B cell (primary cell): Measurements from ENCODE around the gene ATP9B. TPM values are rescaled to one million over a fixed set of nuclear protein-coding genes. Genes with fewer than 3 reads are reported as not detected.

Experiments
- ATAC-seq: fragments of 200-7000 bp; cut with Tn5 transposase; one replicate; pipeline ENCODE4 v1.10.0; 2021; ENCODE audit warnings: low read depth, mild to moderate bottlenecking, moderate number of reproducible peaks, moderate library complexity
- CTCF ChIA-PET: fragments of 350-600 bp; sonication (Branson Sonifier 250); formaldehyde crosslinking; loops from one replicate; lab custom pipeline; 2021; ENCODE audit warnings: antibody characterized with exemption, inconsistent platforms; lab: Charles Lee
- POLR2A ChIA-PET: fragments of 350-600 bp; sonication (Branson Sonifier 250); formaldehyde crosslinking; loops from one replicate; lab custom pipeline; 2021; ENCODE audit warnings: antibody characterized with exemption; lab: Charles Lee
- DNase-seq: peaks from one replicate; pipeline ENCODE4 v3.0.0; 2013
- H2AFZ ChIP-seq: 2 replicates; pipeline ENCODE4 v1.6.1; 2012; ENCODE audit warnings: mild to moderate bottlenecking, low read depth, low read length; ENCODE audit not compliant: insufficient read depth, poor library complexity, severe bottlenecking
- H3K27ac ChIP-seq, 2 donors: 1 replicate in 1 of 2; 2 replicates in 1 of 2; pipeline ENCODE4 v1.5.1; 2012 to 2013; ENCODE audit warnings: low read length in 2 of 2, mild to moderate bottlenecking in 2 of 2, moderate library complexity in 1 of 2
- H3K27me3 ChIP-seq, 4 experiments: fragments of 200-600 bp in 1 of 4; sonication (generic) in 1 of 4; replicated peaks in 1 of 4; 1 replicate in 2 of 4; 2 replicates in 2 of 4; pipeline versions ENCODE4 v1.6.1 to v1.7.0; 2013 to 2016; ENCODE audit warnings: low read length in 3 of 4, mild to moderate bottlenecking in 2 of 4, mixed read lengths in 1 of 4, moderate library complexity in 1 of 4; ENCODE audit not compliant: insufficient read depth in 4 of 4, control insufficient read depth in 3 of 4; ENCODE audit errors: control extremely low read depth in 1 of 4
- H3K36me3 ChIP-seq, 2 experiments: replicated peaks in 1 of 2; 1 replicate in 1 of 2; 2 replicates in 1 of 2; pipeline versions ENCODE4 v1.6.1 to v1.7.1; 2013; ENCODE audit warnings: low read length in 1 of 2; ENCODE audit not compliant: insufficient read depth in 2 of 2, control insufficient read depth in 1 of 2; ENCODE audit errors: control extremely low read depth in 1 of 2, extremely low read depth in 1 of 2
- H3K4me1 ChIP-seq, 2 donors: fragments of 200-600 bp in 1 of 2; sonication (generic) in 1 of 2; 1 replicate in 1 of 2; 2 replicates in 1 of 2; pipeline versions ENCODE4 v1.5.1 to v1.6.1; 2013 to 2017; ENCODE audit warnings: low read length in 2 of 2; ENCODE audit not compliant: control insufficient read depth in 2 of 2, insufficient read depth in 2 of 2
- H3K4me2 ChIP-seq: replicated peaks from 2 replicates; pipeline ENCODE3; 2012; ENCODE audit warnings: mild to moderate bottlenecking, low read depth, low read length; ENCODE audit not compliant: poor library complexity, severe bottlenecking
- H3K4me3 ChIP-seq, 5 experiments: fragments of 200-600 bp in 1 of 5; sonication (generic) in 1 of 5; 1 replicate in 3 of 5; 2 replicates in 2 of 5; pipeline versions ENCODE4 v1.5.1 to v1.7.0; 2011 to 2016; ENCODE audit warnings: low read length in 4 of 5, mild to moderate bottlenecking in 4 of 5, low read depth in 2 of 5, control low read depth in 1 of 5, moderate library complexity in 1 of 5; ENCODE audit not compliant: insufficient read depth in 1 of 5; ENCODE audit errors: control extremely low read depth in 1 of 5, extremely low read depth in 1 of 5
- H3K79me2 ChIP-seq: fragments of 200-600 bp; sonication (generic); one replicate; pipeline ENCODE4 v1.6.0; 2016; ENCODE audit warnings: low read length; ENCODE audit not compliant: control insufficient read depth, insufficient read depth
- H3K9ac ChIP-seq: fragments of 200-600 bp; sonication (generic); 2 replicates; pipeline ENCODE4 v1.6.1; 2017; ENCODE audit warnings: mild to moderate bottlenecking, low read length, moderate library complexity
- H3K9me3 ChIP-seq, 3 donors: one replicate each; pipeline versions ENCODE4 v1.6.1 to v1.7.1; 2013; ENCODE audit warnings: low read length in 2 of 3; ENCODE audit not compliant: control insufficient read depth in 2 of 3, insufficient read depth in 1 of 3; ENCODE audit errors: control extremely low read depth in 1 of 3
- H4K20me1 ChIP-seq: 2 replicates; pipeline ENCODE4 v1.6.0; 2012; ENCODE audit warnings: mild to moderate bottlenecking, low read length; ENCODE audit not compliant: insufficient read depth, control insufficient read depth, poor library complexity, severe bottlenecking
- H3K27ac Mint-ChIP-seq: one replicate; pipeline ENCODE4 v1.8.0; 2021; ENCODE audit warnings: mixed read lengths
- H3K27me3 Mint-ChIP-seq: one replicate; pipeline ENCODE4 v1.8.0; 2021; ENCODE audit warnings: mixed read lengths
- H3K4me1 Mint-ChIP-seq: one replicate; pipeline ENCODE4 v1.8.0; 2021; ENCODE audit warnings: mixed read lengths
- H3K4me3 Mint-ChIP-seq: one replicate; pipeline ENCODE4 v1.8.0; 2021; ENCODE audit warnings: mixed read lengths
- H3K9me3 Mint-ChIP-seq: one replicate; pipeline ENCODE4 v1.8.0; 2022; ENCODE audit warnings: mixed read lengths; ENCODE audit not compliant: insufficient read depth
- EZH2 ChIP-seq: IDR thresholded peaks from 2 replicates; pipeline ENCODE4 v1.6.1; 2012; ENCODE audit warnings: borderline replicate concordance, low read depth, mild to moderate bottlenecking, moderate library complexity, low read length; ENCODE audit not compliant: insufficient read depth, poor library complexity, severe bottlenecking
- WGBS: methylation state at CpG from one replicate; pipeline ENCODE4 v1.1.5; 2013; ENCODE audit warnings: missing lambda C conversion rate; ENCODE audit not compliant: insufficient coverage; 5-methylcytosine and 5-hydroxymethylcytosine counted together
- intact Hi-C: fragments of 100-400 bp; cut with micrococcal nuclease; formaldehyde crosslinking; loops from one replicate; pipeline ENCODE4 v1.10.0; 2022
- polyA plus RNA-seq: library from polyadenylated mRNA; depleted of rRNA; stranded (reverse); fragments of >200 nt; gene quantifications from 2 replicates; pipeline ENCODE4 v1.2.3, GENCODE V29; 2012
- total RNA-seq, 2 donors: library from RNA; stranded (reverse); fragments of 120-200 nt in 1 of 2; gene quantifications; 1 replicate in 1 of 2; 2 replicates in 1 of 2; pipeline versions ENCODE4 v1.2.3 to v1.2.4, GENCODE V29; 2013 to 2022
- TF ChIP-seq, protein P1 (sequence below): fragments of 200-600 bp; IDR thresholded peaks from one replicate; pipeline ENCODE4 v1.8.0; 2022; ENCODE audit warnings: antibody characterized with exemption, mild to moderate bottlenecking

The ATP9B gene
- total and polyA plus RNA-seq, 2 donors (not counting 1 experiment from before 2014, with no cell fraction given): 34.3 to 71.7 TPM

DNA sequence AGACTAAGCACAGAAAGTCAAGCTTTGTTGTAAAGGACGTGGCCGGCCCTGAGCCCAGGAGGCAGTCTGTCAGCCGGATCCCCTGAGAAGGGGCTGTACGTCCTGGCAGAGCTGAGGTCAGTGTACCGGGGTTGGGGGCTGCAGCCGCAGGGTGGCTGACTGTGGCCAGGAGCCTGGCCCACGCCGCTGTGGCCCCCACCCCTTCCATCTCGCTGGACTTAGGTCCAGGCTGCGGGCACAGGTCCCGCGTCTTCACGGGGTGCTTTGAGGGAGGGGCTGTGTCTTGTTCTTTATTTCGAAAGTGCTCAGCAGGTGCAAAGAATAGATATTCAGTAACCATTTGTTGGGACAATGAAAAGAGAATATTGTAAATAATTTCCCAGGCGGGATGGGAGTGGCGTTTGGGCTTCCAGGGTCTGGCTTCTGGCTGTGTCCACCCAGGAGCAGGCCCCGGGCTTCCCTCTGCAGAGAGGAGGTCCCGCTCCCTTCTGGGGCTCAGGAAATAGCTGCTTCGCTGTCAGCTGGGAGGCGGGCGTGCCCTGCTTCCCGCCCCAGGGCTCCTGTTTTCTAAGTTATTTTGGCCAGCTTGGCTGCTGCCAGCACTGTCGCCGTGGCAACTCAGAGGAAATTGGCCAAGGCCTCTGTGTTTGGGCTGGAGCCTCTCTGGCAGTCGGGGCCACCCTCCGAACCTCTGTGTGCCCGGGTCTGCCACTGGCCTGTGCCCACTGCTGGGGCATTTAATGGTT, 334.0 kb downstream of the ATP9B start:
- peak overlapping the region; percentile 91 to 97 for H3K27ac ChIP-seq
- POLR2A ChIA-PET: interaction anchor here (0.6 to 3.1 kb wide), 6 partner anchors 10 to 121 kb away, joined by 3 to 8 read pairs (median 6); no protein-coding TSS in a partner anchor
- peak overlapping the region; percentile 62 for H3K4me2 ChIP-seq
- no peak overlapping the region for H2AFZ ChIP-seq
- Mint-ChIP-seq H3K9me3 (no peaks in the 10 kb centered on the region), H3K27me3 (no peaks in the 10 kb centered on the region), H3K27ac (peak overlapping the region; percentile 92), H3K4me1 (peaks cover 85% of the 10 kb centered on the region), H3K4me3 (peak overlapping the region; percentile 79)
- H3K9ac ChIP-seq: peak overlapping the region; percentile 40
- H3K4me1 ChIP-seq: peaks cover 68 to 76% of the 10 kb centered on the region in 2 donors
- peak overlapping the region in 4 of 5 experiments; percentile 2 to 57 (median 38) for H3K4me3 ChIP-seq
- CTCF ChIA-PET: interaction anchor here (1.0 to 1.9 kb wide), 9 partner anchors 22 to 127 kb away, joined by 3 to 11 read pairs (median 5); no protein-coding TSS in a partner anchor
- DNase-seq: peak; percentile 47
- ATAC-seq: no peak
- peaks cover 0 to 21% of the 10 kb centered on the region in 2 experiments for H3K36me3 ChIP-seq
- H3K9me3 ChIP-seq: no peaks in the 10 kb centered on the region
- intact Hi-C loops: no loop called here
- no peaks in the 10 kb centered on the region for H3K27me3 ChIP-seq
- TF ChIP-seq, protein P1, sequence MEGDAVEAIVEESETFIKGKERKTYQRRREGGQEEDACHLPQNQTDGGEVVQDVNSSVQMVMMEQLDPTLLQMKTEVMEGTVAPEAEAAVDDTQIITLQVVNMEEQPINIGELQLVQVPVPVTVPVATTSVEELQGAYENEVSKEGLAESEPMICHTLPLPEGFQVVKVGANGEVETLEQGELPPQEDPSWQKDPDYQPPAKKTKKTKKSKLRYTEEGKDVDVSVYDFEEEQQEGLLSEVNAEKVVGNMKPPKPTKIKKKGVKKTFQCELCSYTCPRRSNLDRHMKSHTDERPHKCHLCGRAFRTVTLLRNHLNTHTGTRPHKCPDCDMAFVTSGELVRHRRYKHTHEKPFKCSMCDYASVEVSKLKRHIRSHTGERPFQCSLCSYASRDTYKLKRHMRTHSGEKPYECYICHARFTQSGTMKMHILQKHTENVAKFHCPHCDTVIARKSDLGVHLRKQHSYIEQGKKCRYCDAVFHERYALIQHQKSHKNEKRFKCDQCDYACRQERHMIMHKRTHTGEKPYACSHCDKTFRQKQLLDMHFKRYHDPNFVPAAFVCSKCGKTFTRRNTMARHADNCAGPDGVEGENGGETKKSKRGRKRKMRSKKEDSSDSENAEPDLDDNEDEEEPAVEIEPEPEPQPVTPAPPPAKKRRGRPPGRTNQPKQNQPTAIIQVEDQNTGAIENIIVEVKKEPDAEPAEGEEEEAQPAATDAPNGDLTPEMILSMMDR: no peak
- no peak for TF ChIP-seq EZH2
- WGBS: 21% methylated on average over 24 of the region's 27 CpGs
- peaks cover 31% of the 10 kb centered on the region for H4K20me1 ChIP-seq
- H3K79me2 ChIP-seq: peaks cover 93% of the 10 kb centered on the region
